Occipital lobe (tissue), 2 donors: Measurements from ENCODE around the gene ARMC8. TPM values are rescaled to one million over a fixed set of nuclear protein-coding genes. Genes with fewer than 3 reads are reported as not detected.
"Not testable (repeated sequence)": the region's sequence is repeated elsewhere in the genome, so short reads cannot be mapped to it uniquely, and the experiment has no call there.

Source experiments
- DNase-seq: peaks from one replicate; lab custom pipeline; 2025; lab: John Stamatoyannopoulos, UW
- total RNA-seq: library from RNA; depleted of rRNA; stranded (reverse); fragments of >200 nt; gene quantifications from one replicate; pipeline ENCODE4 v1.2.3, GENCODE V29; 2014

Gene ARMC8
- 85.6 TPM for total RNA-seq

DNA sequence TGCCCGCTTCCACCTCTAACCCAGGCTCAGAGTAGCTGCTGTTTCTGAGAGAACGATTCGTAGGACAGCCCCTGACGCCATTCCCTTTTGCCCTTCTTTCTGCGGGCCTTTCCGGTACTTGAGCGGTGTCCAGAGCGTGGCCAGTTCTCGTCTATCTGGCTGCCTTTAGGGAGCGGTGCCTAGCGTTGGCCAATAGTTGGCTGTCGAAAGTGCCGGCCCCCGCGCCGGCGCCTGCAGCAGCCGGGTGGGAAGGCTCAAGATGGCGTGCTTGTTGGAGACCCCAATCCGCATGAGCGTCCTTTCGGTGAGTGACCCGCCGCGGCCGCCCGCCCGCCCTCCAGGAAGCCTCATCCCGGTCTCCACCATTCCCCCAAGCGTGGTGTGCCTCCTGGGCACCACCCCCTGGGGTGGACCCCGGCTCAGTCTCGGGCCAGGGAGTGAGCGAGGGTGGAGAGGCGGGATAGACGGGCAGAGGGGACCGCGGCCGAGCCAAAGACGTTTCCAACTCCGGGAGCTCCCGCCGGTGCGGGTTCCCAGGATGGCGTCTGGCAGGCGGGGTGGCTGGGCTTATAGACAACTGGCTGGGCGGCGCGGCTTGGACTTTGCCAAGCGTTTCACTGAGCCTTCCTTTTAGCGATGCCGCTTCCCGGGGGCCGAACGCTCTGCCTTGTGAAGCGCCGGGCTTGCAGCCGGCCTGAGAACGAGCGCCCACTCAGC is at the start of gene ARMC8:
ARMC8 (plus strand) TSS at position 6 of the 717 bp plus-strand sequence; CDS start at position 260, 254 bp downstream.
- DNase-seq = peak; percentile 90

DNA sequence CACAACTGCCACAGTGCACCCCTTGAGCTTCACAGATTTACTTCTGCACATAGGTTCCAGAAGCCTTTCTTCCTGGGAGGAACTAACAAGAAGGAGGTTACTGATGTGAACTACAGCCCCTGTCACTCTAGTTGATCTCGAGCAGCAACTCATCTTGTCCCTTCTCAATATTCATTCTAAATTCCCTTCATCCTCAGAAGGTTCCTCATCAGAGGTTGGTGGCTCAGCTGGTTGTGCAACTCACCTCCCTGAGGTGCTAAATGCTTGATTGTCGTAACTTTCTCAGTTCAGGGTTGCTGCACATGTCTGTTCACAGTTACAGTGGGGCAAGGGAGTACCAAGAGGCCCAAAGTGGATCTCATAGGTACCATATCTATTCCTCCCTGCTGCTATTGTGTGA is 49.2 kb upstream of the ARMC8 start:
- DNase-seq = no peak

DNA sequence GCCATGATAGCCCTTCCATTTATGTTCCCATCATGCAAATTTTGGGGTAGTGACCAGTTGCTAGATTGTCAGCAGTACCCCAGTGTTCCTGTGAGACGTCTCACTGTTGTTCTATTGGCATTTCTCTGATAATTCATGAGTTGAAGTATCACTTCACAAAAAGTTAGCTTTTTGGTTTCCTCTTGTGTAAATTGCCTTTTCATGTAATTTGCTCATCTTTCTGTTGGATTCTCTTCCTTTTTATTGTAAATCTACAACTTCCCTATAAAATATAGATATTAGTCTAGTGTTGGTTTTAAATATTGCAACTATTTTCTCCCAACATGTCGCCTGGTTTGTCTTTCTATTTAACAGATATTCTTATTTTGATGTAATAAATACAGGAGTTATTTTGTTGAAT is 47.4 kb upstream of the ARMC8 start:
- no peak for DNase-seq

DNA sequence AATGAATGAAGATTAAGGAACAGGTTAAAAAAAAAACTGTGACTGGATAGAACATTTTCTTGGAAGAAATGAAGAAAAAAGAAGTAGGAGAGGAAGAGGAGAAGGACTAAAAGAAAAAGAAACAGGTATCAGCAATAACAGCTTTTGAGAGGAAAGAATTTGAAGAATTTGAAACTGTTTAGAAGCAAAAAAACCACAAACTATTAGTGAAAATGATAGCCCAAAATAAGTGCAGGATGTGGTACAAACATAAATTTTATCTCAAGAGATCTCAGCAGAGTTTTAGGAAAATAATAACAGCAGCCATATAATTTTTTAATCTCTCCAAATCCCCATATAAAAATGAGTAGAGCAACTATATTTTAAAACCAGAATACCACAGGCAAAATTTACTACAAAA is 46.2 kb upstream of the ARMC8 start:
- no peak for DNase-seq

- not testable (repeated sequence) for DNase-seq
Observed at GRCh38 chr3:138142181-138142580, 44.9 kb upstream of the ARMC8 start.

DNA sequence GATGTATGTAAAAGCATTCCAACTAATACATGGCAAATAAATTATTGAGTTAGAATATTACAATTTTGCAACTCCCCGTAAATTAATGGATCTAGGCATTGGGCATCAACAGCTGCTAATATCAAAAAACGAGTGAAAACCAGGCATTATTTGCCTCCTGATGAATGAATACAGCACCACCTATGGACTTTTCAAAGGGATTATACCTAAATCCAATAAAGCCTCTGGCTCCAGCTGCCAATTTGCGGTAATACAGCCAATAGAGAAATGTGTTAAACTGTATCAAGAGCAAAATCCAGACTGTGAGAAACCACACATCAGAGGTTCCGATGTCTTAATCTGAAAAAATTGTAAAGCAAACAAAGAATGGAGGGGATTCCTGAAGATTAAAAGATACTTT is 38.6 kb upstream of the ARMC8 start:
- DNase-seq = no peak

DNA sequence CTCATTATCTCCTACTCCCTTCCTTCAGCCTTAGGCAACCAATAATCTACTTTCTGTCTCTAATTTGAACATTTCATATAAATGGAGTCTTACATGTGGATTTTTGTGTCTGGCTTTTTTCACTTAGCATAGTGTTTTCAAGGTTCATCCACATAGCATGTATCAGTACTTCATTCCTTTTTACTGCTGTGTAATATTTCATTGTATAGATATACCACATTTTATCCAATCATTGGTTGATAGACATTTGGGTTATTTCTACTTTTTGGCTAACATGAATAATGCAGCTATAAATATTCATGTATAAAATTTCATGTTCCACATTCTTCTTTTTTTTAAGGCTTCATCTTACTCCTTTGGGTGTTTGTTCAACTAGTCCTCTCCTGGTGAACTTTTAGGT is 32.6 kb upstream of the ARMC8 start:
- no peak for DNase-seq

- no peak for DNase-seq
Observed at GRCh38 chr3:138157743-138158142, 29.4 kb upstream of the ARMC8 start.

- no peak for DNase-seq
Observed at GRCh38 chr3:138165061-138165460, 22.0 kb upstream of the ARMC8 start.

GRCh38 chr3:138172625-138173024 is 14.5 kb upstream of the ARMC8 start:
- no peak for DNase-seq

GRCh38 chr3:138173769-138174420 is 13.2 kb upstream of the ARMC8 start:
- DNase-seq = no peak

DNA sequence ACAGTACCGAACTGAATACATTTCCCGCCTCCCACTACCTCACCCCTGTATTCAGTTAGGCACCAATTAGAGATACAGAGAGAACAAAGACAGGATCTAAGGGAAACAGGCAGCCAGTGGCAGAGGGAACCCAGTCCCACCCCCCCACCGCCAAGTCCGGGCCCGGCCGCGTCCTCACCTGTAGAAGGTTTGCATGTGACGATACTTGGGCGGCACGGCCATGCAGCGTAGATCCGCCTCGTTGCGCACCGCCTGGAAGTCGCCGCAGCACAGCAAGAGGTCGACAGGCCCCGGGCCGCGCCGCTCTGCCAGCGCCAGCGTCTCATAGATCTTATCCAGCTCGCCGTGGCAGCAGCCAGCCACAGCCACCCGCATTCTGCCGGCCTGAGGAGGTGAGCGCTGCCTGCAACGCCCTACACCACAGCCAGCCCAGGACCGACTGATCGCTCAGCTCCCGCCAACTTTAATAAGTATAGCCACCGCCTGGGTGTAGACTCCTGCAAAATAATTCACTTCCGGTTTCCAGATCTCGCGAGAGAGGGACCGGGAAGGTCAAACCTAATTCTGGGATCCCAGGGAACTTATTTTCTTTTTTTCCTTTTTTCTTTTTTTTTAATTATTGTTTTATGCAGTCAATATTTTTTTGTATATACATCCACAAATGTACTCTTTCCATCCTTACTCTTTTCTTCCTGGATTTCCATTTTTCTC is 12.5 kb upstream of the ARMC8 start, which contains the start of gene DBR1:
DBR1 (minus strand) TSS at position 501 of the 711 bp plus-strand sequence; CDS start at position 375, 126 bp downstream.
- peak; percentile 81 for DNase-seq

- DNase-seq = no peak
Observed at GRCh38 chr3:138180375-138181029, 6.6 kb upstream of the ARMC8 start.

- DNase-seq = no peak
Observed at GRCh38 chr3:138184994-138185393, 2.1 kb upstream of the ARMC8 start.

DNA sequence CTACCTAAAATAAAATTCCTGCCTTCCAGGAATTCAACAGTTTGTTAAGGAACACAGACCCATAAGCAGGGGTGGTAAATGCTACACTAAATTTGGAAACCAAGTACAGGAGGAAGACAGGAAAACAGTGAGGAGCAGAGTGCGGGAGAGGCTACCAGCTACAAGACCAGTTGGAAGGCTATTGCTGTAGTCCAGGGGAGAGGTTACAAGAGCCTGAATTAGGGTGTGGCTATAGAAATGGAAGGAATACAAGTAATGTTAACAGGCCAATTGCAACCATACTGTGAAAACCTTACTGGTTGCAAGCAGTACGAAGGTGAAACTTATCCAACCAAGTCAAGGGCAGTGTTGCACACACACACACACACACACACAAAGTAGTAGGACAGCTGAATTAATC is 880 bp upstream of the ARMC8 start:
- no peak for DNase-seq

DNA sequence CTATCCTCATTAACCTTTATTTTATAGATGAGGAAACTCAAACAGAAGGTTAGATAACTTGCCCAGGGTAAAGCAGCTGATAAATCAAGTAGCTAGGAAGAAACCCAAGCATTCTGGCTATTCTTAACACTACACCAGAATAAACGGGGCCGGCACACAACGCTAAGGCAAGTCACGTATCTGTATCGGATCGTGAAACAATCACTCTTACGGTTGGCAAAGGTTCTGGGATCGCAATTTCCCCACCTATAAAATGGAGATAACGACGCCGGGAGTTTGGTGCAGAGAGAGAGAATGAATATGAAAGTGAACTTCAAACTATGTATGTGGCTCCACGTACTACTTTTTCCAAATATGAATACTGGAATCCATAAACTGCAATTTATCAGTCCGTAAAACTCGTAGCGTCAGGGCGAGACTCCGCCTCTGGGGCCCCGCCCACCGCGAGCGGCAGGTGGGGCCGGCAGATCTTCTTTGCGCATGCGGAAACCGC is 252 bp upstream of the ARMC8 start:
- no peak for DNase-seq

DNA sequence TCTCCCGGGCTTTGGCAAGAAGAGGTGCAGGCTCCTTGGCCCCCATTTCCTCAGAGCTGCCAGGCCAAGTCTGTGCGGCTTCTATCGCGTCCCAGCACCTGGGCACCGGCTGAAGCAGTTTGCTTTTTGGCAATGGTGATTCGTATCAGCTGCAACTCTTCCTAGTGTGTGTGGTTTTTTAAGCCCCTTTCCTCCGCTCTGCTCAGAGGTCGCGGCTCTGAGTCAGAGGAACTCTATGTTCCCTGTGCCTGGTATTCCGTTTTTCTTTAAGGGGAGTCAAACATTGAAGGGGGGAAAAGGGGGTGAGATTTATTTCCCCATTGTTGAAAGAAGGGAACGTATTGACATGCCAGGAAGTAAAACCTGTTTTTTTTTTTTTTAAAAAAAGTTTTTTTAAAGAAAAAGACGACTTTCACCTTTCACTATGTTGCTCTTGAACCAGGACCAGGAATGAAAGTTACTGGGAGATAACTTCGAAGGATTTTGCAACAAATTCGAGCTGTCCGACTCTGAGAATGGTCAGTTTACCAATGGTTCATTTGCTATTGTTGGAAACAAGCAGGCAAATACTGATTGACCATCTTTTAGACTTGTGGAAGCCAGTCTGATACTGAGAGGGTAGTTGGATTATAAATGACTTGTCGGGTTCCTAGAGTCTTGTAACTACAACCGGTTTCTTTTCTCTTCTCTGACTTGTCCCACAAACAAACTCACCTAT is 1.1 kb downstream of the ARMC8 start:
- DNase-seq = no peak

GRCh38 chr3:138195481-138195880 is 8.4 kb downstream of the ARMC8 start:
- DNase-seq = no peak

GRCh38 chr3:138196023-138196422 is 8.9 kb downstream of the ARMC8 start:
- no peak for DNase-seq

DNA sequence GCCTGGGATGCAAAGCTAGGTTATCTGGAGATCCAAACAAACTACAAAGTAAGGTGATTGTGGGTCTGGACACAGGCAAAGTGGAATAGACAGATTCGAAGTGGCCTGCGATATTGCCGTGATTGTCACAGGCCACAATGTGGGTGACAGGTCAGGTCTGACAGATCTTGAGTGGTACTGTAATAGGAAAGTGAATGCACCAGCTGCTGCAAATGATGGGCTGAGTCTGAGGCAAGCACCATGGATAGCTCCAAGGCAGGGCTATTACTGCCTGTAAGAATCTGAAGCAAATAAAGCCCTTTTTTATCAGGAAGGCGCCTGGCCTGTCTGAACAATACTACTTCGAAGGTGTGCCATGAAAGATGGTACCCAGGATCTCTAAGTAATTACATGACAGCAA is 10.0 kb downstream of the ARMC8 start:
- no peak for DNase-seq

- DNase-seq = no peak
Observed at GRCh38 chr3:138197524-138197923, 10.4 kb downstream of the ARMC8 start.
